Amniotic epithelial cell (primary cell): ENCODE data around the gene MT1E.

ENCODE experiments used
- DNase-seq: peaks from one replicate; pipeline ENCODE4 v3.0.0-alpha.2; 2010; ENCODE audit warnings: low read depth

Gene MT1E

DNA sequence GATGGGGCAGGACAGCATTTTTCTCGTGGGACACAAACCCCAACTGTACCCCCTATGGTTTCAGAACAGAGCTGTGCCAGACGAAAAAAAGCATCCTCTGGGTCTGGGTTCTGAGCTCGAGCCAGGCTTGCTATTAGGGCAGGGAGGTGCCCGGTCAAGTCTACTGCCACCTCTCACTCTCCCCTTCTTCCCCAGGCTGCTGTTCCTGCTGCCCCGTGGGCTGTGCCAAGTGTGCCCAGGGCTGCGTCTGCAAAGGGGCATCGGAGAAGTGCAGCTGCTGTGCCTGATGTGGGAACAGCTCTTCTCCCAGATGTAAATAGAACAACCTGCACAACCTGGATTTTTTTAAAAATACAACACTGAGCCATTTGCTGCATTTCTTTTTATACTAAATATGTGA is 1.1 kb downstream of the MT1E start:
- no peak for DNase-seq

DNA sequence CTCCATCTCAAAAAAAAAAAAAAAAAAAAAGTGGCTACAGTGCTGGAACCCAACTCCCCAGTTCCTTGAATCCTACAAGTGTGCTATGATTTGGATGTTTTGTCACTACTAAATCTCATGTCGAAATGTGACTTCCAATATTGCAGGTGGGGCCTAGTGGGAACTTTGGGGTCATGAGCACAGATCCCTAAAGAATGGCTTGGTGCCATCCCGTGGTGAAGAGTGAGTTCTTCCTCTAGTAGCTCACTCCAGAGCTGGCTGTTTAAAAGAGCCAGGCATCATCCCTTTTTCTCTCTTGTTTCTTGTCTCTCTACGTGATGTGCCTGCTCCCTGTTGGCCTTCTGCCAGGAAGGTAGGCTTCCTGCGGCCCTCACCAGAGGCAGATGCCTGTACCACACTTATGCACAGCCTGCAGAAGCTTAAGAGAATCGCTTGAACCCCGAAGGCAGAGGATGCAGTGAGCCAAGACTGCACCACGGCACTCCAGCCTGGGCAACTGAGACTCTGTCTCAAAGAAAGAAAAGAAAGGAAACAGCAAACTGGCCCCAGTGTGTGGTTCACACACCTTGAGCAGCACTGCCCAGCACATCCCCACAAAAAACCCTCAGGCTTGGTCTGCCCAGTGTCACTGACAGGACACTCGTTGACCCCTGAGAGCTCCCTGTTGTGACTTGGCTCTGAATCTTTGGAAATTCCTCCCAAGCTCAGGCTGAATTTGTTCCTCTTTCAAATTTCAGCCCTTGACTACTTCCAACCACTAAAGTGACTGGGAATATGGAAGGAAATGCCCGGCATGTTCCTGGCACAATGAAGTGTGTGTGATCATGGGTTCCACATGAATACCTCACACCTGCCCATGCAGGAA is 3.1 kb downstream of the MT1E start:
- peak; percentile 40 for DNase-seq

DNA sequence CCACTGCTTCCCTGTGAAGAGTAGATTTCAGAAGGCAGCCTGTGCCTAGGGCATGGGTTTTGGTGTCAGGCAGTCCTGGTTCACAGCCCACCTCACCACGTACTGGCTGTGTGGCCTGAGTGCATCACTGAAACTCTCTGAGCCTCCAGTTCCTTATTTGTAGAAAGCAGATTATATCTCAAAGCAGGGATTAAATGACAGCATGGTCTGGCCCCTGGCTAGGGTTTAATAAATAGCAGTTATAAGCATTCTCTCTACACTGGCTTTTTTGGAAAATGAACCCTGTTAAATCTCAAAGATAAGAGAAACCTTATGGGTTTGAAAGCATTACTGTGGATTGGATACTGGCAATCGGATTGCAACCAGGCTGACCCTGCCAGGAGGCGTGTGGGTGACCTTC is 4.0 kb downstream of the MT1E start:
- no peak for DNase-seq

DNA sequence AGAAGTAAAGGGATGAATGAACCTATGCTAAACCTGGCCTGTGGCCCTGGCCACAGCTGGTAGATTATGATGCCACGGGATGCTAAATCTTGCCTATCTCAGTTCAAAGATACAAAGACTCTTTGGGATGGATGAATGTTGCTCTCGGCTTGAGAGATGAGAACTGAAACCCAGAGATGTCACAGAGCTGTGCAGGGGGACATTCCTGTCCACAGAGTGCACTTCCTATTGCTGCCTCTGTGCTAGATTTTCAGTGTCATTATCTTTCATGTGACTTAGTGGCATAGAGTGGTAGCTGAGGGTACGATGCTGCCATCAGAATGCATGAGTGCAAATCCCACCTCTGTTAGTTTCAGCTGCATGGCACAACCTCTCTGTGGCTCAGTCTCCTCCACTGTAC is 4.6 kb downstream of the MT1E start:
- no peak for DNase-seq

DNA sequence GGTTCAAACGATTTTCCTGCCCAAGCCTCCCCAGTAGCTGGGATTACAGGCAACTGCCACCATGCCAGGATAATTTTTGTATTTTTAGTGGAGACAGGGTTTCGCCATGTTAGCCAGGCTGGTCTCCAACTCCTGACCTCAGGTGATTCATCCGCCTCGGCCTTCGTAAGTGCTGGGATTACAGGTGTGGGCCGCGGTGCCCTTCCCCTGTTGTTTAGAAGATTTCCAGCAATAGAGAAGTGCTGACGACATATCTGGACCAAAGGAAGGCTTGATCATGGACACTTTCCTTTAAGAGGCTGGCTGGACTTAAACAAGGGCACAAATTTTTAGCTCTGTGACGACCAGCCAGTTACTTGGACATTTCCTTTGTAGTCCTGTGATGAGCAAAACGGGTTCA is 5.6 kb downstream of the MT1E start:
- DNase-seq, result no peak

DNA sequence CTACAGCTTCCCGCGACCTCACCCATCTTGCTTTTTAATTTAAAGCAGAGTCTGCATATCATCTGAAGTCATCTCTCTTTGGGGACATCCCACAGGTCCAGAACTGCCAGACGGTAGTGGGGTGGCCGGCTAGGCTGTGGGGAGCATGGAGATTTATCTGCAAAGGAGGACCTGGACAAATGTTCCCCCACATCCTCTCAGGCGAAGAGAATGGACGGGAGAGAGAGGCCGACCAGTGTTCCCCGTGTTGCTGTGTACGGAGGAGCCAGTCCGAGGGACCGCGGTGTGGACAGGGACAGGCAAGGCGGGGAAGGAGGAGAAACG is 6.2 kb downstream of the MT1E start:
- DNase-seq, result no peak

DNA sequence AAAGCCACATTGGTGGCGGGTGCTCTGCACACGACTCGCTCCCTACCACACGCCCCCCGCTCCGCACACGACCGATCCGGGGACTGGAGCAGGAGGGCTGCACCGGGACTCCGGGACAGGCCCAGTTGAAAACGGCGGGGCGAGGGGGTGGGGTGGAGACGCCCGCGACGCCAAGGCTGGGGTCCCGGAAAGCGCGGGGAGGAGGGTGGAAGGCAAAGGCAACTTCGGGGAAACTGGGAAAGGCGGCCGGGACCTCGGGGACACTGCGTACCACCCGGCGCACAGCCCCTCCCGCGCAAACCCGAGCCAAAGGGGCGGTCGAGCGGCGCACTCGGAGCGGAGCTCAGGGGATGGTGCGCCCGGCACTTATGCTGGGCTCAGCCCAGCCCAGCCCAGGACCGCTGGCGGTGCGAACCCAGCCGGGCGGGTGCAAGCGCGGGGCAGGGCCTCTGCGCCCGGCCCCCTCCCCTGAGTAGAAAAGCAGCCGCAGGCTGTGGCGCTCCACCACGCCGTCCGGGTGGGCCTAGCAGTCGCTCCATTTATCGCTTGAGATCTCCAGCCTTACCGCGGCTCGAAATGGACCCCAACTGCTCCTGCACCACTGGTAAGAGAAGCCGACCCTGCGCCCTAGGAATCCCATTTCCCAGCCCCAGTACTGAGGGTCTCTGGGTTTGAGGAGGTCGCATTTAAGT is 6.7 kb downstream of the MT1E start, which contains the start of gene MT1M:
TSS of gene MT1M (plus strand) at position 504 of the 692 bp plus-strand sequence. CDS start at position 577, 73 bp downstream.
- no peak for DNase-seq

DNA sequence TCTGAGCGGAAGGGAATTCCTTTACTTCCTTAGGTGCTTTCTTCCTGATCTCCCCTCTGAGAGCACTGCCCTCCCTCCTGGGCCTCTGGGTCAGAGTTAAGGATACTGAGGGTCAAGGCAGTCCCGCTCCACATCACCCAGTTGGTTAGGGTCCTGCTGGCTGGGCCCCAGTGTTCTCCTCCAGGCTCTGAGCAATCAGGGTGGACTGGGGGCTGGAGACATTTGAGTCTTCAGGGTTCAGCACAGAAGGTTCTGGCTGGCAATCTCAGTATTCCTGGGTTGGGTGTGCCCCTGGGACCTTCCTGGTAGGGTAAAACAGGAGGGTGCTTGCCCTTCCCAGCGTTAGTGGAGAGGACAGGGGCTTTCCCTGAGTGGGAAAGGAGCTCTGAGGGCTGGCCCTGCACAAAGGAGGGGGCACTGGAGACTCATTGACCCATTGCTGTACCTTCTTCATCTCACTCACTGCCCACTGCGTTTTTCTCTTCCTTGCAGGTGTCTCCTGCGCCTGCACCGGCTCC is 7.3 kb downstream of the MT1E start:
- no peak for DNase-seq

DNA sequence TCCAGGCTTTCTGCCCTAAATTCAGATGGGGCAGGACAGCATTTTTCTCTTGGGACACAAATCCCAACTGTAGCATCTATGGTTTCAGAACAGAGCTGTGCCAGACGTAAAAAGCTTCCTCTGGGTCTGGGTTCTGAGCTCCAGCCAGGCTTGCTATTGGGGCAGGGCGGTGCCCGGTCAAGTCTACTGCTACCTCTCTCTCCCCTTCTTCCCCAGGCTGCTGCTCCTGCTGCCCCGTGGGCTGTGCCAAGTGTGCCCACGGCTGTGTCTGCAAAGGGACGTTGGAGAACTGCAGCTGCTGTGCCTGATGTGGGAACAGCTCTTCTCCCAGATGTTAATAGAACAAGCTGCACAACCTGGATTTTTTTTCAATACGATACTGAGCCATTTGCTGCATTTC is 8.0 kb downstream of the MT1E start:
- DNase-seq, result no peak

DNA sequence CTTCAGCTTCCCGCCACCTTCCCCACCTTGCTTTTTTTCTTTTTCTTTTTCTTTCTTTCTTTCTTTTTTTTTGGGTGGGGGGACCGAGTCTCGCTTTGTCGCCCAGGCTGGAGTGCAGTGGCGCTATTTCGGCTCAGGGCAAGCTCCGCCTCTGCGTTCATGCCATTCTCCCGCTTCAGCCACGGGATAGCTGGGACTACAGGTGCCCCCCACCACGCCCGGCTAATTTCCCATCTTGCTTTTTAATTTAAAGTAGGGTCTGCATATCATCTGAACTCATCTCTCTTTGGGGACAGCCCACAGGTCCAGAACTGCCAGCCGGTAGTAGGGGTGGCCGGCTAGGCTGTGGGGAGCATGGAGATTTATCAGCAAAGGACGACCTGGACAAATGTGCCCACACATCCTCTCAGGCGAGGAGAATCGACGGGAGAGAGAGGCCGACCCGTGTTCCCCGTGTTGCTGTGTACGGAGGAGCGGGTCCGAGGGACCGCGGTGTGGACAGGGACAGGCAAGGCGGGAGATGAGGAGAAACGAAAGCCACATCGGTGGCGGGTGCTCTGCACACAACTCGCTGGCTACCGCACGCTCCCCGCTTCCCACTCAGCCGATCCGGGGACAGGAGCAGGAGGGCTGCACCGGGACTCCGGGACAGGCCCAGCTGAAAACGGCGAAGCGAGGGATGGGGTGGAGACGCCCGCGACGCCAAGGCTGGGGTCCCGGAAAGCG is 9.3 kb downstream of the MT1E start:
- DNase-seq, result no peak

DNA sequence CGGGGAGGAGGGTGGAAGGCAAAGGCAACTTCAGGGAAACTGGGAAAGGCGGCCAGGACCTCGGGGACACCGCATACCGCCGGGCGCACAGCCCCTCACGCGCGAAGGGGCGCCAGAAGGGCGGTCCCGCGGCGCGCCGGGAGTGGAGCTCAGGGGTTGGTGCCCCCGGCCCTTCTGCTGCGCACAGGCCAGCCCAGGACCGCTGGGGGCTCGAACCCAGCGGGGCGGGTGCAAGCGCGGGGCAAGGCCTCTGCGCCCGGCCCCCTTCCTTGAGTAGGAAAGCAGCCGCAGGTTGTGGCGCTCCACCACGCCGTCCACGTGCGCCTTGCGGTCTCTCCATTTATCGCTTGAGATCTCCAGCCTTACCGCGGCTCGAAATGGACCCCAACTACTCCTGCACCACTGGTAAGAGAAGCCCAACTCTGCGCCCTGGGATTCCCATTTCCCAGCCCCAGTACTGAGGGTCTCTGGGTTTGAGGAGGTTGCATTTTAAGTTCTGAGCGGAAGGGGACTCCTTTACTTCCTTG is 9.9 kb downstream of the MT1E start:
- no peak for DNase-seq

DNA sequence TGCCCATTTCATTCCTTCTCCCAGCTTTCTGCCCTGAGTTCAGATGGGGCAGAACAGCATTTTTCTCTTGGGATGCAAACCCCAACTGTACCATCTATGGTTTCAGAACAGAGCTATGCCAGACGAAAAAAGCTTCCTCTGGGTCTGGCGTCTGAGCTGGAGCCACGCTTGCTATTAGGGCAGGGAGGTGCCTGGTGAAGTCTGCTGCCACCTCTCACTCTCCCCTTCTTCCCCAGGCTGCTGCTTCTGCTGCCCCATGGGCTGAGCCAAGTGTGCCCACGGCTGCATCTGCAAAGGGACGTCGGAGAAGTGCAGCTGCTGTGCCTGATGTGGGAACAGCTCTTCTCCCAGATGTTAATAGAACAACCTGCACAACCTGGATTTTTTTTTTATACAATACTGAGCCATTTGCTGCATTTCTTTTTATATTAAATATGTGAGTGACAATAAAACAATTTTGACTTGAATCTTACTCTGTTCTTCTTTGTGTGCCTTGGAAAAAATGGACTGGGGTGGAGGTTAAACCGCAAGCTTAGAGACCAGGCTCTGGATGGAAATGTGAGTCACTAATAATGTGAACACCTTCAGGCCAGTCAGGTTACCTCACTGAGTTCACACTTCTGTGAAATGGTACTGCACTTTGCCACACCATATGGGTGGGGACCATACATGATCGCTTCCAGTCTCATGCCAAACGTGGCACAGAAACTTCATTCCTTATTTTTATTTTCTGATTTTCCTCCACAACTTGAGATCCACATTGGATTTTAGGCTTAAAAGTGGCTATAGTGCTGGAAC is 11.2 kb downstream of the MT1E start:
- DNase-seq, result no peak

DNA sequence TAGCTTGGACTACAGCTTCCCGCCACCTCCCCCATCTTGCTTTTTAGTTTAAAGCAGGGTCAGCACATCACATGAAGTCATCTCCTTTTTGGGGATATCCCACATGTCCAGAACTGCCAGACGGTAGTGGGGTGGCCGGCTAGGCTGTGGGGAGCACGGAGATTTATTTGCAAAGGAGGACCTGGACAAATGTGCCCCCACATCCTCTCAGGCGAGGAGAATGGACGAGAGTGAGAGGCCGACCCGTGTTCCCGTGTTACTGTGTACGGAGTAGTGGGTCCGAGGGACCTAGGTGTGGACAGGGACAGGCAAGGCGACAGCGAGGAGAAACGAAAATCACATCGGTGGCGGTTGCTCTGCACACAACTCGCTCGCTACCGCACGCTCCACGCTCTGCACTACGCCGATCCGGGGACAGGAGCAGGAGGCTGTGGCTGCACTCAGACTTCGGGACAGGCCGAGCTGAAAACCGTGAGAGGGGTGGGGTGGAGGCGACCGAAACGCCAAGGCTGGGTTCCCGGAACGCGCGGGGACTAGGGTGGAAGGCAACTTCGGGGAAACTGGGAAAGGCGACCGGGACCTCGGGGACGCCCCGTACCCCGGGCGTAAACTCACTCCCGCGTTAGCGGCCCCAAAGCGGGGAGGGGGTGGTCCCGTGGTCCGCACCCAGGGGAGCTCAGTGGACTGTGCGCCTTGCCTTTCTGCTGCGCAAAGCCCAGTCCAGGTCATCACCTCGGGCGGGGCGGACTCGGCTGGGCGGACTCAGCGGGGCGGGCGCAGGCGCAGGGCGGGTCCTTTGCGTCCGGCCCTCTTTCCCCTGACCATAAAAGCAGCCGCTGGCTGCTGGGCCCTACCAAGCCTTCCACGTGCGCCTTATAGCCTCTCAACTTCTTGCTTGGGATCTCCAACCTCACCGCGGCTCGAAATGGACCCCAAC is 12.5 kb downstream of the MT1E start, which contains the start of gene MT1A:
TSS of gene MT1A (plus strand) at position 853 of the 937 bp plus-strand sequence. CDS start at position 926, 73 bp downstream.
- DNase-seq, result peak; percentile 54

DNA sequence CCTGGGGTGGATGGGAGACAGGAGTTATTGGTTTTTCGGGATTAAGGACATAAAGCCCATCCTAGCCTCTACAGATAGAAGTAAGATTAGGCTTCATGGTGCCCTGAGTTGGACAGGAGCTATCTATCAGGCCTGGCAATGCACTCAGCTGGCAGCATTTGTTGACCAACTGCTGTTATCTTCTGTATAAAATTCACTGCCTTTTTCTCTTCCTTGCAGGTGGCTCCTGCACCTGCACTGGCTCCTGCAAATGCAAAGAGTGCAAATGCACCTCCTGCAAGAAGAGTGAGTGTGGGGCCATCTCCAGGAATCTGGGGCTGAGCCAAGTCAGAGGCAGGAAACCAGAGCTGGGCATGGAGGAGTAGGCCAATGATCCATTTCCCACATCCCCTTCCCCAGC is 13.5 kb downstream of the MT1E start:
- DNase-seq, result no peak

DNA sequence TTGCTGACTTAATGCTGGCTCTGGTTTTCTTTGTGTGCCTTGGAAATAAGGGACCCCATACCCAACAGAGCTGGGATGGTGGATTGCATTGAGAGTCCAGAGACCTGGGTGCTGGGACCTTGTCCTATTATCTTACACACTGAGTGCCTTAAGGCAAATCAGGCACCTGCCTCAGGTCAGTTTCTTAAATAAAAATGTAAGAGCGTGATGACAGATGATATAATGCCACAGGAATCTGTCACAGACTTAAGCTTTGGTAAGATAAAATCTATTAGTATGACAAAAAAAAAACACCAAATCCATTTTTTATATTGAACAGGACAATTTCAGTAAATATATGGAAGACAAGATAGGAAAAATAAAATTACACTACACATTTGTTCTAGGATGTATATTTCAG is 14.5 kb downstream of the MT1E start:
- no peak for DNase-seq

DNA sequence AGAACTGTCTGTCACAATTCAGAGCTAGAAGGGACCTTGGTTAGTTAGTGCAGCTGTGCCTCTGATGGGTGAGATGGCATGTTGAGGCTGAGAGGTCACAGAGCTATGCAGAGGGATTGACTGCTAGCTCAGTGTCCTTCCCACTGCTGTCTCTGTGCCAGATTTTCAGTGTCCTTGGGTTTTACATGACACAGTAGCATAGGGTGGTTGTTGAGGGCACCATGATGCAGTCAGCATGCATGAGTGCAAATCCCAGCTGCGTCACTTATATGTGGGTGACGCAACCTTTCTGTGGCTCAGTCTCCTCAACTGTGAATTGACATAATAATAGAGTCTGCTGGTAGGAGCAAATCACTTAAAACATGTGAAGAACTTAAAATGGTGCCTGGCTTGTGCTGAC is 15.6 kb downstream of the MT1E start:
- DNase-seq, result no peak

DNA sequence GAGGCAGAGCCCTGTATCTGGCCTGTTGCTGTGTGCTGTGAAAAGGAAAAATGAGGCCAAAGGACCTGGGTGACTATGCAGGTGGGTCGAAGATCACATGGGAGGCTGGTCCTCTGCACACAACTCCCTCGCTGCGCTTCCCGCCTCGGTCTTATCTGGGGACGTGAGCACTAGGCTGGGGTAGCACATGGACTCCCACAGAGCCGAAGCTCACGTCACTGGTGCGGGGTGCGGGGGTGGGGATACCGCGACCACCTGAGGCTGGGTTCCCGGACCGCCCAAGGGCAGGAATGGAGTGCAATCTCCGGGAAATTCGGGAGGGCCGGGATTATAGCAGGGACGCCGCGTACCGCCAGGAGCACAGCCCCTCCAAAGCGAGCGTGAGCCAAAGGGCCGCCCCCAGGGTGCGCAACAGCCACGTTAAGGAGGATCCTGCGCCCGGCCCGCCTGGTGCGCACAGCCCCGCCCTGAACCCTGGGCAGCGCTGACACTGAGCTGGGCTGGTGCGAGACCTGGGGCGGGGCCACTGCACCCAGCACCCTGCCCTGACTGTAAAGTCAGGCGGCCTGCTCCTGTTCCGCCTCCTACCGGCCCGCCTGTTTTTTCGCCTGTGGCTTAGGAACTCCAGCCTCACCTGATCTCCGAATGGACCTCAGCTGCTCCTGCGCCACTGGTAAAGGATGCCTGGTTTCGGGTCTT is 17.6 kb downstream of the MT1E start:
- peak; percentile 70 for DNase-seq

DNA sequence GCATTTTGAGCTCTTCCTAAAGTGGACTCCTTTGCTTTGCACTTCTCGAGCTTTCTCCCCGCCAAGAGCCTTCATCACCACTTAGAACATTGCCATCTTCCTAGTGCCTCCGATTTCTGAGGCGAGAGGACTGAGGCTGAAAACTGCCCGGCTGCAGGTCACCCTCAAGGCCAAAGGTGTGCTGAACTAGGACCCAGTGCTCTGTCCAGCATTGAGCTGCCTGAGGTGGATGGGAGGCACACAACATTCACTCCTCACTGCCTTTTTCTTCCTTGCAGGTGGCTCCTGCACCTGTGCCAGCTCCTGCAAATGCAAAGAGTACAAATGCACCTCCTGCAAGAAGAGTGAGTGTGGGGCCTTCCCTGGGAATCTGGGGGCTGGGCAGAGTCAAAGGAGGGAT is 18.3 kb downstream of the MT1E start:
- no peak for DNase-seq

DNA sequence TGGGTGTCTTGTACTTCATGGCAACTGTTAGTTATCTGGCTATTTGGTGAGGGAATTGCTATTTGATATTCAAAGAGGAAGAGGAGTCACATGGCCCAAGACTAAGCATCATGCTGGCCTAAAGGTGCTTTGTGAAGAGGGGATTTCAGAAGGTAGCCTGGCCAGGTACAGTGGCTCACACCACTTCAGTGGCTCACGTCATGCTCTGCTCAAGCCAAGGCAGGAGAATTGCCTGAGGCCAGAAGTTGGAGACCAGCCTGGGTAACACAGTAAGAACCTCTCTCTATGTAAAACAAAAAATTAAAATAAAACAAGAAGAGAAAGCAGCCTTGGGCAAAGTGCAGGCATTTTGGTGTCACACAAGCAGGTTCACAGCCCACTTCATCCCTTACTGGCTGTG is 19.7 kb downstream of the MT1E start:
- no peak for DNase-seq

DNA sequence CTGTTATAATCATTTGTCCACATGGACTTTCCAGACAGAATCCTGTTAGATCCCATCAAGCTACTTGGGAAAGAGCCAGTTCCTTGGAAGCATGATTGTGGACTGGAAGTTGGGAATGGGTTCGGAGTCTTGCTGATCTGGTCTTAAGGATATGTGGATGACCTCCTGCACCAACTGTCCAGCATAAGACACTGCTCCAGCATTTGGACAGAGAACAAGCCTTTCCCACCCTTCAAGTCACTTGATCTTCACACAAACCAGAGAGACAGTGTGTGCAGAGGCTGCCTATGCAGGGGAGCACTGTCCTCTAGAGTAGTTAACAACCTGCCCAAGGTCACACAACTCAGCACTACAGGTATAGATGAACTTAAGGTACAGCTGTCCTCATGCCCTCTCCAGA is 20.3 kb downstream of the MT1E start:
- DNase-seq, result no peak
